ENCODE measurements around the gene PLPP7.
"Not testable (repeated sequence)": the region's sequence is repeated elsewhere in the genome, so short reads cannot be mapped to it uniquely, and the experiment has no call there.

Gene PLPP7

DNA sequence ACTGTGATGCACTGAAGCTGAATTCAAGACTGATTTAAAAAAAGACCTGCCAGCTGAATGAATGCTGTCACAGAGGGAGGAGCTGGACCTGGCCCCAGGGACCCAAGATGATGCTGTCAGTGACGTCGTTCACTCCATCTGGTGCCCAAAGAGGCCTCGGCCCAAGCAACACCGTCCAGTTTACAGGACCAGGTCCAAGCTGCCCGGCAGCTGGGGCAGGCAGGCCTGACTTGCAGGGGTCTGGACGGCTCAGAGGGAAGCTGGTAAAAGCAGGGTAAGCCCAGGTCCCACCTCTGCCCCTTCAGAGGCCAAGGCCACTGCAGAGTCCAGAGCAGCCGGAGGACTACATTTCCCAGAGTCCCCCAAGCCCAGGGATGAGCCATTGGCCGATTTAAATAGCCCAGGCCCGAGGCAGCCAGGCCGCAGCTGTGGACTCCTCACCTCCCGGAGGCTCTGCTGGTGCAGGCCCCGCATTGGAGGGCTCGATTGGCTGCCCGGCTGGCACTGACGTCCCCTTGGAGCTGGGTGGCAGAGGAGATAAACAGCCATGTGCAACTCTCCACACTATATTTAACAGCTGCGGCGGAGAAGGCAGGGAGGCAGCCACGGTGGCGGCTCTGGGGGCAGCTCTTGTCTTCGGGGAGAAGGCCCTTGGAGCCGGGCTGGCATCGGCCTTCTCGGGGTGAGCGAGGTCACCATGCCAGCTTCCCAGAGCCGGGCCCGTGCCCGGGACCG lies at the start of gene PLPP7:
TSS of gene PLPP7 (plus strand) at position 423 of the 735 bp plus-strand sequence. CDS start at position 698, 275 bp downstream.
- peak; percentile 51 for DNase-seq

- no peak for DNase-seq
These were observed 49.2 kb upstream of the PLPP7 start for GRCh38 chr9:131240047-131240921.

- not testable (repeated sequence) for DNase-seq
These were observed 45.2 kb upstream of the PLPP7 start for GRCh38 chr9:131244331-131244730.

DNA sequence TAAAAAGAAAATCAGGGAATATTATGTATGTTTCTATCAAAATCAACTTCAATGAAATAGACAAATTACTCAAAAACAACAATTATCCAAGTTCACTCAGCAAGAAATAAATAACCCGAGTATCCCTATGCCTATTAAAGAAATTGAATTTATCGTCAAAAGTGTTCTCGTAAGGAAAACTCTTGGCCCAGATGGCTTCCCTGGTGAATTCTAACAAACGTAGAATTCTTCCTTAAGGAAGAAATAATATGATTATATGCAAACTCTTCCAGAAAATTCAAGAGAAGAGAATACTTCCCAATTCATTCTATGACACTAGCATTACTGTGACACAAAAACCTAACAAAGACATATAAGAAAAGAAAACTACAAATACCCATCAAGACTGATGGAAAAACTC lies 42.9 kb upstream of the PLPP7 start:
- no peak for DNase-seq

GRCh38 chr9:131252120-131252519 lies 37.4 kb upstream of the PLPP7 start:
- DNase-seq = no peak

DNA sequence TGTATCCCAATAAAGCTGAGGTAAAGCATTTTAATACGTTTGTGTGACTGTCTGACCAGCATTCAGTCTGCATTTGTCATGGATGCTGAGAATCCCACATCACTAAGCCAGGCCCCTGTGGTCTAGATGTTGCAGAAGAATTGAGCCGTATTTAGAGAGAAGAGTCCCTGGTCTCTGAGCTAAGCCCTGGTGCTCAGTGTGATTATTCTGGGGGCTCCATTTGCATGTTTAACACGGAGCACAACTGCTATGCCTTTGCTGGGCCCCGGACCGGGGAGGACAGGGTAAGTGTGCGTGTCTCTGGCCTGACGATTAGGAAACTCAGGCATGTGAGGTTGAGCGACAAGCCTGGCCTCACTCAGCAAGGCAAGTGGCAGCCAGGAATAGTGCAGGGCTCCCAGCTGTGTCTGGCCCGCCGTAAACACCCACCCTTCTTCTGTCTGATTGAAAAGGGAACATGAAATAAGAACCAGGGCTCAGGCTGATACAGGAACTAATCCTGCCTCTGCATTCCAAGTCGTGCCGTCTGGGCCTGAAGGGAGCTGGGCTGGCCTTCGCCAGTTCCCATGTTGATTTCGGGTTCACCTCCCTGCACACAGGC lies 35.5 kb upstream of the PLPP7 start:
- no peak for DNase-seq

GRCh38 chr9:131254626-131255025 lies 34.9 kb upstream of the PLPP7 start:
- no peak for DNase-seq

- no peak for DNase-seq
These were observed 33.8 kb upstream of the PLPP7 start for GRCh38 chr9:131255676-131256197.

- DNase-seq = no peak
These were observed 32.1 kb upstream of the PLPP7 start for GRCh38 chr9:131257266-131258025.

DNA sequence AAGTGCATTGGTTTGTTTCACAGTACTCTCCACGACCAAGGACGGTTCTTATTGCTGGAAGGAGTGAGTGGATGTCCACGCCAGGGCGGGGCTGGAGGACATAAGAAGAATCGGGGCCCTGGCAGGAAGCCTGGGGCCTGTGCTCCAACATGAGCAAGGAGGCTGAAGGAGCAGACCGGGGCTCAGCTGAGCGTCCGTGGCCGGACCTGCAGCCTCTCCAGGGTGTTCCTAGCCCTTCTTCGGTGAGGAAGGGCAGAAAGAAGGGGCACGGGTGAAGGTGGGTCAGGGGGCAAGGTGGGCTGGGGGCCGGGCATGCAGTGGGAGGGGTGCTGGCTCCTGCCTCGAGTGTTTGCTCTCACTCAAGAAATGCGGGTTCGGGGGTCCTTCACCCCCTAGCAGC lies 31.3 kb upstream of the PLPP7 start:
- DNase-seq = no peak

GRCh38 chr9:131258698-131259431 lies 30.7 kb upstream of the PLPP7 start:
- DNase-seq = no peak

GRCh38 chr9:131259432-131259898 lies 30.1 kb upstream of the PLPP7 start:
- no peak for DNase-seq

GRCh38 chr9:131259916-131260597 lies 29.5 kb upstream of the PLPP7 start:
- no peak for DNase-seq

GRCh38 chr9:131260751-131261452 lies 28.6 kb upstream of the PLPP7 start:
- DNase-seq = no peak

DNA sequence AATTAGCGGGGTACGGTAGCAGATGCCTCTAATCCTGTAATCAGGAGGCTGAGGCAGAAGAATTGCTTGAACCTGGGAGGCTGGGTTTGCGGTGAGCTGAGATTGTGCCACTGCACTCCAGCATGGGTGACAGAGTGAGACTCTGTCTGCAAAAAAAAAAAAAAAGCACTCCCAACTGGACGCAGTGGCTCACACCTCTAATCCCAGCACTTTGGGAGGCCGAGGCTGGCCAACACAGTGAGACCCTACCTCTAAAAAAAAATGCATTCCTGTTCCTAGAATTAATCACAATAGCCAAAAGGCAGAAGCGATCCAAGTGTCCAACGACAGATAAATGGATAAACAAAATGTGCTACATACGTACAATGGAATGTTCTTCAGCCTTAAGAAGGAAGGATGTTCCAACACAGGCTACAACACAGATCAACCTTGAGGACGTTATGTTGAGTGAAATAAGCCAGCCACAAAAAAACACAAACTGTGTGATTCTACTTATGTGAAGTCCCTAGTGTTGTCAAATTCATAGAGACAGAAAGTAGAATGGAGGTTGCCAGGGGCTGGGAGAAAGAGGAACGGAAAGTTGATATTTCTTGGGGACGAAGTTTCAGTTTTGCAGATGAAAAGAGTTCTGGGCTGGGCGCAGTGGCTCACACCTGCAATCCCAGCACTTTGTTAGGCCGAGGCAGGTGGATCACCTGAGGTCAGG lies 27.0 kb upstream of the PLPP7 start:
- DNase-seq = no peak

DNA sequence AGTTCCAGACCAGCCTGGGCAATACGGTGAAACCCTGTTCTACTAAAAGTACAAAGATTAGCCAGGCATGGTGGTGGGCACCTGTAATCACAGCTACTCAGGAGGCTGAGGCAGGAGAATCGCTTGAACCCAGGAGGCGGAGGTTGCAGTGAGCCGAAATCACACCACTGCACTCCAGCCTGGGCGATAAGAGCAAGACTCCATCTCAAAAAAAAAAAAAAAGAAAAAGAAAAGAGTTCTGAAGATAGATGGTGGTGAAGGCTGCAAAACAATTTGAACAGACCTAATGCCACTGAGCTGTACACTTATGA lies 26.5 kb upstream of the PLPP7 start:
- not testable (repeated sequence) for DNase-seq

DNA sequence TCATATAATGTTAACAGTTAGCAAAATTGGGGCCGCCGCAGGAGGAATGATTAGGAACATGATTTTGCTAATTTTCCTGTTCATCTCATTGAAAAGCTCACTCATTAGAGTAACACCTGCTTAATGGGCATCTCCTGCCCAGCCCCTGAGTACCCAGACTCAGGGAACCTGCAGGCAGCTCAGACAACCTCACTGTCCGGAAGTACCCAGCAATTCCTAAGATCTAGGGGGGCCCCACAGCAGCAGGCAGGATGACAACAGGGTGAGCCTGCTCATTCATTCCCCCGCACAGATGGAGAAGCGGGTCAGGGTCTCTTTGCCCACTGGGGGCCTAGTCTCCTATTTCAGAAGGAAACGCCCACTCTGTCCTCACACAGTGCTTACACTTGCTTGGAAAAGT lies 25.8 kb upstream of the PLPP7 start:
- DNase-seq = no peak

GRCh38 chr9:131264231-131264630 lies 25.3 kb upstream of the PLPP7 start:
- DNase-seq = no peak

DNA sequence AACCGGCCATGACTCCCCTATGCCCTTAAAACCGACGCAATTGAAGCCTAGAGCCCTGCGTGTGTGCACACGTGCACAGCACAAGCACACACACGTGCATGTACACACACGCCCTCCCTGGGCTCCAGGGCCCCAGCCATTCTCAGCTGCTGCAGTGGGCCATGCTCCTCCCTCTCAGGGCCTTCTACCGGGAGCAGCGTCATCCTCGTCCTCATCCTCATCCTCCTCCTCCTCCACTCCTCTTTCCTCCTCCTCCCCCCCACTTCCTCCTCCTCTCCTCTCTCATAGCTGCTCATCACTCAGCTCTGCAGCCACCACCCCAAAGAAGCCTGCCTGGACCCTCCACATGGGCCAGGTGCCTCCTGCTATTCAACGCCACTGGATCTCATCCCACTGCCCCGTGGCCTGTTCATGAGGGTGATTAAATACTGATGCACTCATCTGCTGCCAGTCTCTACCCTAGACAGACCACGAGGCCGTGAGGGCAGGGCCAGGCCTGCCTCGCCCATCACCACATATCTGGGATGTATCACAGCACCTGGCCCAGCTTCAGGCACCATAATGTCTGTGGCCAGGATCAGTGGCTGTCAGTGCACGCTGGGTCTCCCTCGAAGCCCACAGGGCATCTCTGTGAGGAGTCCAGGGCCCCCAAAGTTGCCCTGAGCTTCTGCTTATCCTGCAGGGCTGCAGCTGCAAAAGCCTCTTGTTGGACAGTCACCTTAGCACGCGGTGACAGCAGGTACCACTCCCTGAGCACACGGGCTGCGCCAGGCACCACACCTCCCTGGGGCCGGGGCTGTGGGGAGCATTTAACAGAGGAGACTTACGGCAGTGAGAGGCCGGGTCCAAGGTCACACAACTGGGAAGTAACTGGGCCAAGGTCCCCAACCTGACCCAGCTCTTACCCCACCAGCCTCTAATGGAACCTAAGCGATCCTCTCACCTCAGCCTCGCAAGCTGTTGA lies 23.0 kb upstream of the PLPP7 start:
- no peak for DNase-seq

All from NCI-H1694 (cell line).